GM21367 (cell line): ENCODE data around the gene CDH13.

Experiments used
- ATAC-seq: cut with Tn5 transposase; IDR thresholded peaks from one replicate; pipeline ENCODE4 v1.9.1; 2021; ENCODE audit not compliant: unreplicated experiment

Gene CDH13

DNA sequence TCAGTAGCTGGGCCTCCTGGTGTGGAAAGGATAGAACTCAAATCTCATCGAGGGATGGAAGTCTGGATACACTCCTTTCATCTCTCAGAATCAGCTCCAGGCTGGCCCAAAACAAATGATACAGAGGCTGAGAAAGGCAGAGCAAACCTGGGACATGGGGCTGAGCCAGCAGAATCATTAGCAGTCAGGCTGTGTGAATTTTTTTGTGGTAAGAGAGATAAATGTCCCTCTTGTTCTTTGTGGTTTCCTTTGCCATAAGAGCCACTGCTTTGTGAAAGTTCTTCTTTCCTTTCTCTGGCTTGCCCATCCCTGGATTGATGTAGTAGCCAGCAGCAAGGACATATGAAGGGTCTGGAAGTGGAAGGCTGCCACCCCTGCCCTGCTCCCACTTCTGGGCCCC is 146.2 kb downstream of the CDH13 start:
- no peak for ATAC-seq

DNA sequence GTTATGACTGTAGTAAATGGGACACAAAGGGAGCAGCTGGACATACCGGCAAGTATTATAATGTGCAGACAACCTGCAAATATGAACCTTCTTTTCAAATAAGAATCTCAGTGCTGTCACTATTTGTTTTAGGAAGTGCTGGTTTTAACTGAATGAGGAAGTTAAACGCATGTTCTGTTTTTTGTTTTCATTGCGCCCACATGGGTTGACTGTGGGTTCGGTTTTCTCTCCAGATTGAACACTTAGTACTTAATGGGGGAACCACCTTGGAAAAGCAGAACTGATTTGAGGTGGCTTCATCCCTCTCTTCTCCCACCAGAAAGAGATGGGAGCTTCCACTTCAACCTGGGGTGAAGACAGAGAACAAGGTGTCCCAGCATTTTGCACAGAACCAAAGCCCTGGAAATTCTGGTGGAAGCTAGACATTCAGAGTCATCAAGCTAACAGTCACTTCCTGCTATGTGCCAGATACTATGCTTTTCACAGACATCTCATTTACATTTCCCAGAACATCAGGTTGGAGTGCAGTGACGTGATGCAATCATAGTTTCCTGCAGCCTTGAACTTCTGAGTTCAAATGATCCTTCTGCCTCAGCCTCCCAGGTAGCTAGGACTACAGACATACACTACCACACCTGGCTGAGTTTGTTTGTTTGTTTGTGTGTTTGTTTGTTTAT is 149.8 kb downstream of the CDH13 start:
- no peak for ATAC-seq

DNA sequence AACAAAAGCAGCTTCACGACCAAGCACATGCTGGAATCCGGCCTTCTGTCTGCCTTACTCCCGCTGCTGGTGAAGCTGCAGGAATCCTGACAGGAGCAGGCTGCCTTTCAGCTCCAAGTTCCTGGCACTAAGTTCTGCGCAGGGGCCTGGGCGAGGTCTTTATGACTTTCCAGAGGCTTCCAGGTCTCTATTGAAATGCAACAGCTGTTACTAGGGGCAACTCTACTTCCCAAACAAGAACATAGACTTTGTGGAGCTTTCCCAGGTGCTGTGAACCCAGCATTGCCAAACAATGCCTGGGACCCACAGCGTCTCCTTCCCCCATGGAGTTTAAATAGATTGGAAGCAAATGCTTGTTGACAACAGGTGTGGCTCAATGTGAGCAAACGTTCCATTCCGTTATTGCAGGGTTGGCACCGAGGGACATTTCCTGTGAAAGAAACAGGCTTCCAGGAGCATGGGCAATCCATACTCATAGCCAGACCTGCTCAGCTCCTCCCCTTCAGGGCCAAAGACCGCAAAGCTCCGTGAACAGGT is 156.0 kb downstream of the CDH13 start:
- no peak for ATAC-seq

DNA sequence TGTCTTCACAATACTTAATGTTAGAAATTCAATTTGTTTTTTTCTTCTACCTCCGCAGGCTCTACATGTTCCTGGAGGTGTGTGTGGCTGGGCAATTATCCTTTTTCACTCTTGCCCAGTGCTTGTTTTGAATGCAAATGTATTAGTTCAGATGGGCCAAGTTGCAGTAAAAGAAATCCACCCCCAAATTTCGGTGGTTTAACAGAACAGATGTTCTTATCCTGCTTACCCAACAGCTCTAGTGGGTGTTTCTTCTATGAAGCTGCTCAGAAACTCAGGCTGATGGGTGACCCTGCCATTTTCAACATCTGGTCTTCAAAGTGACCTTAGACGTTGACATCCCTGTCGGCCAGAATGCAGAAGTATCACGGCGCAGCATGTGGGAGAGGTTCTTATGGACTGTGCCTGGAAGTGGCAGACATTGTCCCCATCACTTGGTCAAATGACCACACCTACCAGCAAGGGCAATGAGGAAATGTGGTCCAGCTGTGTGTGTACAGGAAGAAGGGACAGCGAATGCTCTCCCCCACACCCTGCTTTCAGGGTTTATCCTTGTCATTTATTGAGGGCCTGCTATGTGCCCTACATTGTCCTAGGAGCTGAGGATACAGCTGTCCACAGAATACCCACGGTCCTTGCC is 157.3 kb downstream of the CDH13 start:
- ATAC-seq = no peak

DNA sequence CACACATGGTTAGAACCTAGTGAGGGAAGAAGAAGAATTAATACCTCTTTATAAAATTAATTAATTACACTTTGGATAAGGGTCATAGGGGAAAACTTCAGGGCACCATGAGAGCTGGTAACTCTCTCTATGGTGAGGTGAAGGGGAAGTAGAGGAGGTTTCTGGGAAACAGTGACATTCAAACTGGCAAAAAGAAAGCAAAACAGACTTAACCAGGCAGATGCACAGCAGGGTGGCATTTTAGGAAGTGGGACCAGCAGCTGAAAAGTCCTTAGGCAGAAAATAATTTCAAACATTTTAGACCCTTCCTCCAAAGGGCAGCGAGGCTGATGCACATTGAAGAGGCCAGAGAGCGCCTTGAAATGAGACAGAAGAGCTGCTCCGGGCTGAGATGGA is 157.8 kb downstream of the CDH13 start:
- no peak for ATAC-seq

DNA sequence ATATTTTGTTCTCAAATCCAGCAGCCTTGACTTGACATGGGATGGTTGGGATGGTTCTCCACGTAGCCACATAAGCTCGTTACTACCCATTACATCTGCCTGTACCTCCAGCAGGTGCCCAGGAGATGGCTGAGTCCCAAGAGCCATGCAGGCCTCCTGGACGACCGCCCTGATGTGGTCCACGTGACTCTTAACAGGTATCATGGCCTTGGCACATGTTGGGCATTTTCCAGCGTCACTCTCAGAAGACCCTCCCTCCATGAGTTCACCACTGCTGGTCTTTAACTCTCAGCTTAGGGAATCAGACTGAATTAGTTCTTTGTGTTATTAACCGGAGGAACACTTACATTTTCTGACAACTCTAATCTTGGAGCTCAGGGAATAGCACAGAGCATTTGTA is 161.5 kb downstream of the CDH13 start:
- no peak for ATAC-seq

DNA sequence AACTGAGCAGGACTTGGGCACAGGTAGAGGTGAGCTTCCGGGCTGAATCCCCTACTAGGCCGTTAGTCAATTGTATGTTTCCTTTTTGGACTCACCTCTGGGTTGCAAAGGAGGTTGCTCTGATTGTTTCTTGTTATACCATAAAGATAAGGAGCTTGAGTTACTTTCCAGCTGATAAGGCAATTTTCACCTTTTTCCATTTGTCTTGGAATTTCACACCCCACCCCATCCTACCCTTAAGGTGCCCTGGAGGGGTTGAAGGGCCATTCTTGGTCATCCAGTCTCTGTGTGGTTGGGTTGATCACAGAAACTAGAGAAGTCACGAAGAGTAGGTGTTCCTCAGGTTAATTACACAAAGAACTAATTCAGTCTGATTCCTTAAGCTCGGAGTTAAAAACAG is 162.2 kb downstream of the CDH13 start:
- ATAC-seq = no peak

DNA sequence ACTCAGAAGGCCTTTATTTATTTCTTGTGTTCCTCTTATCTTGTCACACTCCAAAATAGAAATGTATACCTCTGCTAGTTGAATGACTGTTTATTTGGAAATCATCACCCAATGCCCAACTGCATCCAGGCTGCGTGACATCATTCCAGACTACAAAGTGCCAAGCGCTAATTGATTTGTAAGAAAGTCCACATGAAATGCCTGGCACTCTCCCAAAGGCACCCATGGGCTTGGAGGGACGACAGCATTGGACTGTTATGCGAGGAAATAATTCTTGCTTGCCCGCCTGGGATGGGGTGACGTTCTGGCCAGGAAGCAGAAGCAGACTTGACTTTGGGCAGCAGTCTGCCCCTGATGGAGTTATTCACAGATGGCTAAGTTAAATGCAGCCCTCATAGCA is 165.9 kb downstream of the CDH13 start:
- no peak for ATAC-seq

DNA sequence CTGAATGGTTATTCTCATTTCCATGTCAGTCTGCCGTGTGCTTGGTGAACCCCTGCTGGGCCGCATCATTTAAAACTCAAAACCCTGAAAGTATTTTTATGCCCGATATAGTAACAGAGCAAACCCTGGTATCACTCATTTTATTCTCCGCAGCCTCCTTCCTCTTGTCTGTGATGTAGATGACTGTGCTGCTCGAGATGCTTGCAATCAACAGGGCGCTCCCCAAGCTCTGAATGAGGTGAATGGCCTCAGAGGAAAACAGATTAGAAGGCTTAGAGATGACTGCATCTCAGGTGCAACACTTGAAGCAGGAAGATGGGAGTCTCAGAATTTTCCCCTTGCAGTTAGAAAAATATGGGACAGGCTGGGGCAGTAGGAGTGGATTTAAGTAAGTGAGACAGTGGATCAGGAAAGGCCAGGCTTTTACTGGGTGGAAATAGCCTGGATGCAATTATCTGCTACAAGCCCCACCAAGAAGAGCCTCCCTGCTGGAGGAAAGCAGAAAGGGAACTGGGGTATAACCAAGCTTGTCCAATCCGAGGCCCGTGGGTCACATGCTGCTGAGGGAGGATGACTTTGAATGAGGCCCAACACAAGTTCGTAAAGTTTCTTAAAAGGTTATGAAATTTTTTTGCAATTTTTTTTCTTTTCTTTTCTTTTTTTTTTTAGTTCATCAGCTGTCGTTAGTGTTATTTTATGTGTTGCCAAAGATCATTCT is 166.9 kb downstream of the CDH13 start:
- ATAC-seq = no peak

DNA sequence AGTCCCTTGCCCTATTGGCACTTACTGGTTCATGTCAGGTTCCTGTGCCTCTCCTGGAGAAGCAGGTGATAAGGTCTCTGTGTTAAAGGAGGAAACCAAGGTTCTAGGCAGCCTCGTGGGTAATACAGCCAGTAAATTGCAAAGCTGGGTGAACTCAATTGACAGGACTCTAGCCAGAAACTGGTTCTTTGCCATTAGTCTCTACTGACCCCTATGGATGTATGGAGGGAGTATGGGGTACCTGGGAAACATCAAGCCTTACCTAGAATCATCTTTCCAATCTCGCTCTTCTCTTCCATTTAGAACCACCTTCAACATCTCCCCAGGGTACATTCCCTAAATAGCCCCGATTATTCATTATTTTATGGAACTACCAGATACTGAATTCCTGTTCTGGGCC is 169.3 kb downstream of the CDH13 start:
- no peak for ATAC-seq

DNA sequence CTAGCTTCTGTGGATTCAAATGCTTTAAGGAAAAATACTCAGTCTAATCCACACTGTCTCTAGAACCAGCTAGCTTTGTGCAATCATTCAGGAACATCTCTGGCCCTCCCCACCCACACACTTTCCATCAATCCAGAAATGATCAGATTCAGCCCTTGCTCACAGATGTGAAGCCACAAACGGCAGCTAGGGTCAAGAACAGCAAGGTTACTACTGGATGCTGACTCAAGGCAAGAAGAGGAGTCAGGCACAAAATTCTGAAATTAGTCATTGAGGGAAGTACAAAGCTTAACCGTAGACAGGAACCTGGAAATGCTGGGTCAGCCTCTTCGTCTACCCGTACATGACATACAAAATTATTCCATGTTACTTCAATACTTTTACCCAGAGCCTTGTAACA is 174.6 kb downstream of the CDH13 start:
- no peak for ATAC-seq

DNA sequence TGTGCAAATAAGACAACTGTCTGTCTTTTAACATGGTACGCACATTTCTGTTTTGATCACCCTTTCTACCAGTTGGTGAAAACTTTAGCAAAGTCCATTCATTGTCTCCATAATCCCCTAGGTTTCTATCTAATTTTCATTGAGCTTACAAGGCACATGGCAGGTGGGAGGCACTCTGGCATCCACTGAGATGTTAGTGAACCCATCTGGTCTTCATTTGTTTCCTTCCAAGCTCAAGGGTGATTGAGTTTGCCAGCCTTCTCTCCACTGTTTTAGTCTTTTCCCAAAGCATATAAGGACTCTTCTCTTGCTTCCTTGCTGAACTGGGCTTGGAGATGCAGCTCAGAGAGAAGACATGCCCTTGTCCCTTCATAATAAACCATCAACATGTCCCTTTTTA is 179.1 kb downstream of the CDH13 start:
- no peak for ATAC-seq

DNA sequence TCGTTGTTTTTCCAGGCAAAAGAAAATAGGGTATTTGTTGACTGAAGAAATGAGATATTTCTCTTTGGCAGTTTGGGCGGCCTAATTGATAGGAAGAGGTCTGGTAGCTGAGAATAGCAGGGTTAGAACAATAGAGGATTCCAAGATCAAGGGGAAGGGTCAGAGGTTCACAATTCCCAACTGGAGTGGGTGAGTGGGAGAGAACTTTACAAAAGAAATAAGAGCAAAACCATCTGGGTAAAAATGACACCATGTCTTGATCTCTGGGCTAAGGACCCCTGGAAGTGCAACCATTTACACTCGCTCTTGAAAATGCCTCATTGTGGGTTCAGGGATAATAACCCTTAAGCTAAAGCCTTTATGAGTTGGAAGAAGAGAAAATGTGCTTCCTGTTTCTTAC is 180.5 kb downstream of the CDH13 start:
- no peak for ATAC-seq

DNA sequence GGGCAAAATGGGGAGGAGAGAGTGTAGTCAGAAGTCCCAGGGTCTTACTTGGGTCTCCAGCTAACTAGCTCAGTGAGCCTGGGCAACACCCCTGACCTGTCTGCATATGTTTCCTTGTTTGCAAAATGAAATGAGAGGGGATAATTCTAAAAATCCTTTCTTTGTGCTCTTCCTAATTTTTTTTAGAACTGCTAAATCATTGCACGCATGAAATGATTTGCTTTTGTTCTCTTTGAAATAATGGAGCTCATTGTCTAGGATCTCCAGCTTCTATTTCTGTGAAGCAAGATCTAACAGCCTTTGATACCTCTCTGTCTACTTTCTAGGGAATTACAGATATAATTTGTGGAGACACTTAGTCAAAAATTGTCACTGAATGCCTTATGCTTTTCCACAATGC is 181.3 kb downstream of the CDH13 start:
- no peak for ATAC-seq

DNA sequence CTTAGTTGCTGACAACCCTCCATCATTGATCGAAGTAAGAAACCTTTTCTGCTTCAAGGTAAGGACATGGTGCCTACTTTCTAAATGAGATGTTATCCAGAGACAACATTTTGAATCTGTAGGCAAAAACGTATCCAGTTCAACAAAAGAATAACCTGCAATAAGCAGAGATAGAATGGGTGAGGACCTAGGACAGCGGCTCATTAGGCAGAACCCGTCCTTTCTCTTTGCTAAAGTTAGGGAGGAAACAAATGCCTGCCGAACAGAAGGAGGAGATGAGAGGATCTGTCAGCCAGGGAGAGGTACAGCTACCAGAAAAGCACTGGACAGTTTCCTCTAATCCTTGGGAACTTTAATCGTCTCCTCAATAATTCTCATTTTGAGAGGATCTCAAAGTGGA is 183.3 kb downstream of the CDH13 start:
- no peak for ATAC-seq

DNA sequence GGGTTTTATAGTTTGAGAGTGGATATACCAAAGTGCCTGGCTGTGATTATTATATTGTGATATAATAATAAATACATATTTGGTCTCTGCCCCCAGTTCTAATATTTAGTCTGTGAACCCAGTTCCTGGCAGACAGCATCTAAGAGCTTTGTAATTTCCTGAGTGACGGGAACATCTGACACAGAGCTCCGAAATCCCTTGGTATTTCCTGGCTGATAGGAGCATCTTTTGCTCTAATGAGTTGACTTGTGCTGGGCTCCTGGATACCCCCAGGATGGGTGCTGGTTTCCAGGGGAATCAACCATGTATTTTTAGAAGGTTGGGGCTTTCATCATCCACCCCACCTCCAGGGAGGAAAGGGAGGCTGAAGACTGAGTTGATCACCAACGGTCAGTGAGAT is 187.3 kb downstream of the CDH13 start:
- ATAC-seq = no peak

DNA sequence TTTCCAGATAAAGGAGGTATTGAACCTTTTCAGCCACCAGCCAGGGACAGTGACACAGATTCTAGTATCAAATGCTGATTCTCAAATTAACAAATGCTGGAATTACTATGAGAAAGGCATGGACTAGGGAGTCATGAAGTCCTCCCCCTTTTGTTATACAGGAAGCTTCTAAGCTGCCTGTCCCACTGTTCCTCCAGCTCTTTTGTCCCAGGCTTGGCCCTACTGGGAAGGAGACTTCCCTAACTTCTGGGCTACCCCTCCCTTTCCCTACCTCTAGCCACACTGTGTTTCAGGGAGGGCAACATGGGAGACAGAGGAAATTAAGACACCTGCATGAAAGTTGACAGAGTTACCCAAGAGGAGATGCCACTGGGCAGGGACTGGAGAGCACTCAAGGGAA is 192.5 kb downstream of the CDH13 start:
- ATAC-seq = no peak

DNA sequence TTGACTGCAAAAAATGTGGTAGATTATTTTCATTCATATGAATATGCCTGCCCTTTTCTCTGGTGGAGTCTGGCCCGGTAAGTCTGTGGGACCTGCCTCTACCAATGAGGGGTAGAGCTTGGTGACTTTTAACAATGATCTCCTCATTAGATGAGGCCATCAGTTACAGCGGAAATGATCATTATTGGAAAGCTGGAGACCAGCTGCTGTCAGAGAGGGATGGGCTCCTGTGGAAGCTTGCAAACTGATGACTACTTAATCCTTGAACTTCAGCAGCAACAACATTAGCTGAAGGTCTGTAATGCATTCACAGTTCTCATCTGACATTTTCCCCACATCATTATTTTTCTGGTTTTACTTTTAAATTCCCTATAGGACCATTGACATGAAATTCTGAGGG is 194.1 kb downstream of the CDH13 start:
- ATAC-seq = no peak

DNA sequence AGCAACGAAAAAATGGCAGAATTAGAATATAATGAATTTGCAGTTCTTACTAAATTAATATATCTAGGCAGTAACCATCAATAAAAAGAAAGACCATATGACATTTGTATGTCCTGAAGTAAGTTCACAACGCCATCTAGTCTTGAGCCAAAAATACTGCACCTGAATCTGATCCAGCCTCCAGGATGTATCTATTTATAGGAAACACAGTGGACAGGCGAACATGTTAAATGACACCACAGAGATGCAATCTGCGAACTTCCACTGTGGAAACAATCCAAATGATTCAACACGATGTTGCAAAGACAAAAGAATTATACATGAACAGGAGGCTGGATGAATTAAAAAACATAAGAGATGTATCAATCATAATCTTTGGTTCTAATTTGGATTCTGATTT is 197.6 kb downstream of the CDH13 start:
- ATAC-seq = no peak

DNA sequence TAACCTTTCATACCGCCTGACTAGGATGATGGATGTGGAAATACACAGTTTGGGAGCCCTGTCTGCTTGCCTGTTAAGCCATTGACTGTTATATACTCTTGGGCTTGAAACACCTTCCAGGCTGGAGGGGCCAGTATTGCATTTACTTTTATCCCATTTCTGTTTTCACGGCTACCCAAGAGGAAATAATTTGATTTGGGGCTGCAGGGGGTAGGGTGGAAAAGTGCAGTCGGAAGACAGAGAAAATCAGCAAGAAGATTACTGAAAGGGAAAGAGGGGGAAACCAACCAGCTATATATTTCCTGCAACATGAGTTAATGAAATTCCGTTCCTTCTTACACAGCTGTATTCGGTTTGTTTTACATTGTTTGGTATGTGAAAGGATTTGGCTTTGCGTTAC is 202.5 kb downstream of the CDH13 start:
- no peak for ATAC-seq

DNA sequence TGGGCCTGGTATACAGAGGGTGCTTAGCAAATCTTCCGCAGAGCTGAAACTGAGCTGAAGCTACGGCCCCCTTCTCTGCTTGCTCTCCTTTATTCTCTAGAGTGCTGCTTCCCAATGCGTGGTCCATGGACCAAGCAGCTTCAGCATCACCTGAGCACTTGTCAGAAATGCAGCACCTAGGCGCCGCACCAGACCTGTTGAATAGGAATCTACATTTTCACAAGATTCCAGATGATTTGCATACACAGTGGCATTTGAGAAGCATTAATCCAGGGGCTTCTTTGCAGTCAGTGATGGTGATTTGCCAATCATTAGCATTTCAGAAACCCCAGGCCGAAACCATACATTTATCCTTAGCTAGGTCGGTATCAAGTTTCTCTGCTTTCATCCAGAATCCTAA is 204.2 kb downstream of the CDH13 start:
- no peak for ATAC-seq

DNA sequence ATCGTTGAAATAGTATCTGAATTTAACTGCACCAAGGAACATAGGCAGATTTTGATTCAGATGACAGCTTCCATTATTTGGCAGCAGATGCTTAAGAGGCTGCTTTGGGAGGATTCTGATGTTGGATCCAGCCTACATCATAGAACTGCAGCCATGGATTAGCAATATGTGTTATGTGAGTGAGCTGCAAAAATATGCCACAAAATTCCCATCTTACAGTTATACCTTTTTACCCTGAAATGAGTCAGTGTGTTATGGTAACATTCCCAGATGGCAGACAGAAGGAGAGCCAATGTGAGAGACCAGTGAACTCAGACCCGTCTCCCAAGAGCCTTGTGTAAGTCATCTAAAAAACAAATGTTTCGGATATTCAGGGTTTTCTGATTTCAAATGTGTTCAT is 206.1 kb downstream of the CDH13 start:
- no peak for ATAC-seq
